GM18502 (cell line): ENCODE data around the gene NDRG3.
"Not testable (repeated sequence)": the region's sequence is repeated elsewhere in the genome, so short reads cannot be mapped to it uniquely, and the experiment has no call there.

Source experiments
- ATAC-seq: cut with Tn5 transposase; IDR thresholded peaks from one replicate; pipeline ENCODE4 v1.9.1; 2021; ENCODE audit warnings: mild to moderate bottlenecking; ENCODE audit not compliant: unreplicated experiment, poor library complexity

NDRG3 gene

DNA sequence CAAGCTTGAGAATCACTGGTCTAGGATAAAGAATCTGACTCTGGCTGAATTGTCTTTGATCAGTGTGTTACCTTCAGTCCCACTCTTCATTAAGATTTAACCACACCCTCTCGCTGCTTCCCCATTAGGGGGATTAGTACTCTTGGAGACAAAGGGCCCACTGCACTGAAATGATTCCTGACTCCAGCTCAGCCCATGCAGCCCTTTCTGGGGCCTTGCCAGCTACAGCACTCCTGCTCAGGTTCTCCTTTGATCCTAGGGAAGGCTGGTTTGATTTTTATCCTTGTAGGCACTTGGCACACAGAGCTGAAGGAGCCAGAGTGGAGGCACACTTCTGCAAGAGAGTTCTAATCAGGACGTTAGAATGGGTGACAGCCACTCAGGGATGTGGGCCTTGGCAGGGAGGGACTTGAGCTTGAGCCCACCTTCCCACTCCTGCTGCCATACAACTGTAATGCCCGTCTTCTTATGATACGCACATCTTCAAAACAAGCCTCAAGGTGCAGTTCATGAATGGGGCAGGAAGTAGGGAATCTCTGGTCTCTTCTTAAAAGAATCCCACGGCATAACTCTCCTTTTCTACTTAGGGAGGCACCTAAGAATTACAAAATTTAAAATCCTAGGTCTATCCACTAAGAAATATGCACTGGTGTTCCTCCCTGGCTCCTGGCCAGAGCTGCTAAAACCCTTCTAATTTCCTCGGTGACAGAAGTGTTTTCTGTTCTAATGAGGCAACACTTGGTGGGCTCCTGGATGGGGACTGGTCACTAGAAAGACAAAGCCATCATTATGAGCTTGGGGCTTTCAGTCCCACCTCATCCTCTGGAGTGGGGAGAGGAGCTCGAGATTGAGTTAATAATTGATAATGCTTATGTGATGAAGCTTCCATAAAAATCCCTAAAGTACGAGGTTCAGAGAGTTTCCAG, 98.4 kb downstream of the NDRG3 start:
- ATAC-seq: no peak

DNA sequence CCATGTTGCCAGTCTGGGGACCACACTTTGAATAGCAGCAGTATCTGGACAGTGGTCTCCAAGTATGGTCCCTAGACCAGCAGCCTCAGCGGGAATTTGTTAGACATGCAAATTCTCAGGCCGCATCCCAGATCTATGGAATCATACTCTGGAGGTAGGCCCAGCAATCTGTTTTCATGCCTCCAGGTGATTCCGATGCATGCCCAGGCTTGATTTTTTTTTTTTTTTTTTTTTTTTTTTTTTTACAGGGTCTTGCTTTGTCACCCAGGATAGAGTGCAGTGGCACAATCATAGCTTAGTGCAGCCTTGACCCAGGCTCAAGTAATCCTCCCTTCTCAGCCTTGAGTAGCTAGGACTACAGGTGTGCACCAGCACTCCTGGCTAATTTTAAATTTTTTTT, 99.2 kb downstream of the NDRG3 start:
- no peak for ATAC-seq

DNA sequence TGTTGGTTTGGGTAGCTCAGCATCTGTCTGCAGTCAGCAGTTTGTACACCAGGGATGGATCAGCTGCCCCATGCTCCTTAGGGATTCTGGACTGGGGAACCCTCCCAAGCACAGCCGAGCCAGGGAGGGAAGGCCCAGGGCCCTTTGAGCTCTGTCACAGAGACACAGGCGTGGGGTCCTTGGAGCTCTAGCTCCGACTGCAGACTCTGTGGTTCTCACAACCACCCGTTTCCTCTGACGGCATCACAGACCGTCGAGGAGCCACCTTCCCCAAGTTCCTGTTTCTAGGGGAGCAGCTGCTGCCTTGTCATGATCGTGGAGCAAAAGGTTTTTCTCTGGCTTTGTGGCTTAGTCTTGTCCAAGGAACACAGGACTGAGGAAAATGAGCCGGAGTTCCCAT, 99.9 kb downstream of the NDRG3 start, which contains the start of gene SLA2:
Gene SLA2 (minus strand): TSS at position 199 of the 400 bp plus-strand sequence. CDS start 4,861 bp downstream, outside the sequence.
- ATAC-seq: no peak

DNA sequence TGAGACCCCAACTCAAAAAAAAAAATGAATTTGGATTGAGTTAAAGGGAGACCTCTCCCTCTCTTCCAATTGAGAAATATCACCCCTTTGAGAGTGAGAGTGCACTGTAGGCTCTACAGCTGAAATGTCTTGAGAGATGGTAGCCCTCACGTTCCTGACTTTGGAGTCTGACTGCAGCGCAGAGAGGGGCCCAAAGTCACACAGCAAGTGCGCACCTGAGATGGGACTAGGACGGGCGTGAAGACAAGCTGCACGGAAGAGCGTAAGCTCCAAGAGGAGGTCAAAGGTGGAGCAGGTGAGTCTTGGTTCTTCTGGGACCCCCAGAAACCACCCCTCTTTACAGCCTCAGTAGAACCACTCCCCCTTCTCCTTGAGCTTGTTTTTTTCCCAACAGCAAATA, 100.5 kb downstream of the NDRG3 start:
- no peak for ATAC-seq

DNA sequence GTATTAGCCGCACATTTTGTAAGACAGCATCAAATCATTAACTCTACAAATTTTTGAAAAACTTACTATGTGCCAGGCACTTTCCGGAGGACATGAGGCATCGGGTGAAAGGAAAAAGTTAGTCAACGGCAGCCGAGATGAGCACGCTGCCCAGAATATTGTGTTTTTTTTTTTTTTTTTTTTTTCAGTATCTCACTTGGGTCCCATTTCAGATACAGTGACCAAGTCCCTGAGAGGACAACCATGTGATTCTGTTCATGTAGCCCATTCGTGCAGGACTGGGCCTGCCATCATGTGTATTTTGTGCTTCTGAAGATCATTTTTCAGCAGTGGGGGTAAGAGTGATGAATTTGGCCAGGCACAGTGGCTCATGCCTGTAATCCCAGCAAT, 101.2 kb downstream of the NDRG3 start:
- ATAC-seq: no peak

DNA sequence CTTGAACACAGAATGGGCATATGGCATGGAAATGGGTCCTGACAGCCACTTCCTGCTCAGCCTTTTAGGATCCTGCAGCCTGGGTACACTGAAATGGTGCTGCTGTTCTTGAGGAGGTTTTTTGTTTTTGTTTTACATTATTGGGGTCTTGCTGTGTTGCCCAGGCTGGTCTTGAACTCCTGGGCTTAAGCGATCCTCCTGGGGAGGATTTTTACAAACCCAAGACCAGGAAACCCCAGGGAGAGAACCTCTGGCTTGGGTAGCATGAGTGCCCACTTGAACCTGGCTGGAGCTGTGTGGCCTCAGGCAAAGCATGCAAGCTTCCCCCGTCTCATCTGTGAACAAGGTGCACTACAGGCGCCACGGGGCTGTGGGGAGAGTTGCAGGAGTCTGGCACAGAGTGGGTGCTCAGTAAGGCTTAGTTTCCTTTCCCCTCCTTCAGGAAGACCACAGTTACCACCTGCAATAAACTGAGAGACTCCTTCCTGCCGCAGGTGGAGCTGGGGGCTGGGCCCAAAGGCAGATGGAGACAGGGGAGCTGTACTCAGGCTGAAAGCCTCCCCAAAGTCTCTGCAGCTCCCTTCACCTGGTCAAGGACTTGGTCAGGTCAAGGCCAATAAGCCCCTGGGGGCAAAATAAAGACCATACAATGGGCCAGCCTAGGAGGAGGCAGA, 101.7 kb downstream of the NDRG3 start:
- ATAC-seq: no peak

DNA sequence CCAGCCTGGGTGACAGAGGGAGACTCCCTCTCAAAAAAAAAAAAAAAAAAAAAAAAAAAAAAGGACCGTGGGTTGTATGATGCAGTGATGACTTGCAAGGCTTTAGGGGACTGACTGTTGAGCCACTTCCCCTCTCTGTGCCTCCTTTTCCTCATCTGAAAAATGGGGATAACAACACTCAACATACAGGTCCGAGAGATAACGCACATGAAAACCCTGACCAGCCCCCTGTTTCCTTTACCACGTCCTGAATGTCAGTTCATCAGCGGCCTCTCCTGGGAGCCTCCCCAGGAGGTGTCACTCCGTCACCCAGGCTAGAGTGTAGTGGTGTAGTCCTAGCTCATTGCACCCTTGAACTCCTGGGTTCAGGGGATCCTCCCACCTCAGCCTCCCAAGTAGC, 103.8 kb downstream of the NDRG3 start:
- ATAC-seq: no peak

DNA sequence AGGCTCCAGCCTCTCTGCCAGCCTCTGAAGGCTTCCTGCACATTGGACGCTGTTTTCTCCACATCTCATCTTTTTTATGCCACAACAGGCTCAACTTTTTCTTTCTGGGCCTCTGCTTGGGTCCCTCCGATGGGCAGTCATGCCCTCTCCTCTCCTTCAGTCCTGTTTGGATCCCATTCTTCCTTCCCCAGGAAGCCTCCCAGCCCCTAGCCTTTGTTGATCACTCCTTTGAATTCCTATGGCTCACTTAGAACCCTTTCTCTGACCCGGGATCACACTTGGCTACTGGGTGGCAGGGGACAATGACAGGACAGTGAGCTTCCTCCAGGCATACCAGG, 104.4 kb downstream of the NDRG3 start:
- no peak for ATAC-seq

DNA sequence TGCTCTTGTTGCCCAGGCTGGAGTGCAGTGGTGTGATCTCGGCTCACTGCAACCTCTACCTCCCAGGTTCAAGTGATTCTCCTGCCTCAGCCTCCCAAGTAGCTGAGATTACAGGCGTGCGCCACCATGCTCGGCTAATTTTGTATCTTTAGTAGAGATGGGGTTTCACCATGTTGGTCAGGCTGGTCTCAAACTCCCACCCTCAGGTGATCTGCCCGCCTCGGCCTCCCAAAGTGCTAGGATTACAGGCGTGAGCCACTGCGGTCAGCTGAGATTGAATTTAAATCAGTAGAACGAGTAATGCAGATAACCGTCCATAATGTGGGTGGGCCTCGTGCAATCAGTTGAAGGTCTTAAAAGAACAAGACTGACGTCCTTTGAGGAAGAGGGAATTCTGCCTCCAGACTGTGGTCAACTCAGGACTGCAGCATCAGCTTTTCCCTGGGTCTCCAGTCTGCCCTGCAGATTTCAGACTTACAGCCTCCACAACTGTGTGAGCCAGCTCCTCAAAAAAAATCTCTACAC, 107.0 kb downstream of the NDRG3 start:
- ATAC-seq: not testable (repeated sequence)

DNA sequence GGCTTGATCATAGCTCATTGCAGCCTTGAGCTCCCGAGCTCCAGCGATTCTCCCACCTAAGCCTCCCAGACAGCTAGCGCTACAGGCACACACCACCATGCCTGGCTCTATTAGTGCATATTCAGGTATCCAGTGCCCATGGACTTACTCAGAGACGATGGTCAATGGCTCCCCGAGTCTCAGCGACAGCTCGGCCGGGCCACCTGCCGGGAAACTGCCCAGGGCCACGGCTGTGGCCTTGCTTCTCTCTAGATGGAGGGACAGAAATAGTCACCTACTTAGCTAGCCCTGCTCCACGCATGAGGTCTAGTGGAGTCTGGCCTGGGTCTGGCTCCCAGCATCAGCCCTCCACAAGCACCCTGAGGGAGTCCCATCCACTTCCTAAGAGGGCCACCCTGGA, 111.5 kb downstream of the NDRG3 start:
- ATAC-seq: no peak

DNA sequence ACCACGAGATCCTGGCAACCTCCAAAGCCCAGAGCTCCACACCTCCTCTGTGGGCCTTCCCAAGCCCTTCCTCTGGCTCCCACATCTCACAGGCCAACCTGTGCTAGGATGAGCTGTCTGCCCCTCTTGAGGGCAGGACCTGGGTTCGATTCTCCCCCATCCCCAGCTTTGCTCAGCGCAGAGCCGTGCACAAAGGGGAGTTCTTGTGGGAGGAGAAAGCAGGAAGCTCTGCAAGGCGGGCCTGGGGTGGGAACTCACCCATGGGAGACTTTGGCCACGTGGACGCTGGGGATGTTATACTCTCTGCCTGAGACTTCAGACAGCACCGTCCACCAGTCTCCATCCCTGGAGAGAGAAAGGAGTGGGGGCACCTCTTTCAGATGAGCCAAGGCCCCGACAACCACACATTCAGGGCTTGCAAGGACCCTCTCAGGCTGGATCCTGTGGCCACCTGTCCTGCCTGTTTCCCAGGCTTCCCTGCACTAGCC, 112.6 kb downstream of the NDRG3 start:
- ATAC-seq: no peak

DNA sequence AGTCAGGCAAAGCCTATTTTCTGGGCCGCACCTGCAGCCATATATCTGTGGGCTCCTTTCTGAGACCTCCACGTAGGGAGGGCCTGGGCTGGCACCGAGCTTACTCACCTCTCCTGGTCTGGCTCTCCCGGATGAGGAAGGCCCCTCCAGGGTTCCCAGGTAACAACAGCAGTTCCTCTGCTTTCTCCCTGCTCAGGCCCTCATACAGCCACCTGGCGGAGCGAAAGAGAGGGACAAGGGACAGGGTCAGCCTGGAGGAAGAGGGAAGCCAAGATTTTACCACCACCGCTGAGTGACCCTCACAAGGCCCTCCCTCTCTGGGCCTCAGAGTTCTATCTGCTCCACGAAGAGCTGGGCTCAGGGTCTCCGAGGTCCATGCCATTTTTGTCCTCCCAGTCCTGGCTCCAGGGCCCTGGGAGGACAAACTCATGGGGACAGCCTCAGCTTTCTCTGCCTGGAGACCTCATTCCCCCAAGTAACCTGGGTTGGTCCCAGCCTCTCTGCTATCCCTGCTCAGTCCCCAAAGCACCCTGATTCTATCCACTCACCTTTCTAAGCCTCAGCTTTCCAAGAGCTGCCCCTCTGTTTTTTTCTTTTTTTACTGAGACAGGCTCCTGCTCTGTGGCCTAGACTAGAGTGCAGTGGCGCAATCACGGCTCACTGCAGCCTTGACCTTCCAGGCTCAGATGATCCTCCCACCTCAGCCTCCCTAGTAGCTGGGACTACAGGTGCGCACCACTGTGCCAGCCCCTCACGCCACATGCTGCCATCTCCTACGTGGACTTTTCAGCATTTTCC, 113.2 kb downstream of the NDRG3 start:
- no peak for ATAC-seq

DNA sequence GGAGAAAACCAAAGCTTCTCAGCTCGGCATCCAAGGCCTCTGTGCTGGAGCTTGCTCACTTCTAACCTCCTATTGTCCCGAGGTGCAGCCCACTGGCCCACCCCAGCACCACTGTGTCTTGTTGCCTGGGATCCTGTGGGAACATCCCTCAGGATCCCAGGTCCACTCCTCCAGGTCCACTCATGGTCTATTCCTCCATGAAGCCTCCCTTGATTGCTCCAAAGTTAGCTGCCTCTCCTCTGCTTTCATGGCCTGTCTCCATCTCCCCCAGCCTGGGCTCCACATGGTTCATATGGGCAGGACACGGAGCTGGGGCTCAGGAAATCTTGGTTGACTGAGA, 113.8 kb downstream of the NDRG3 start:
- ATAC-seq: no peak

DNA sequence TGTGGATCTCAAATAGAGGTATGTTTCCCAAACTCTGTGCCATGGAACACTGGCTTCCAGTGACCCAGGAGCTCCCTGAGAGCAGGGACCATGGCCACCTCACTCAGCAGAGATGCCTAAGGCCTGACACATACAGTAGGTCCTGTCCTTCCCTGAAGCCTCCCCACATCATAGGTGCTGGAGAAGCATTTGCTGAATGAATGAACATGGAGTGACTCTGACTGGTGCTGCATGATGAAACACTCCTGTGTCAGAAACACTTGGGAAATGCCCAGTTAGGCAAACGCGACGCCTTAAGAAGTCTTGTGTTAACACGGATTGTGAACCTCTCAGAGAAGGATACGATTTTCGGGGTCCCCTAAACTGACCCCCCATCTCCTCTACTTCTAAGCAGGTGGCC, 114.2 kb downstream of the NDRG3 start:
- ATAC-seq: no peak

DNA sequence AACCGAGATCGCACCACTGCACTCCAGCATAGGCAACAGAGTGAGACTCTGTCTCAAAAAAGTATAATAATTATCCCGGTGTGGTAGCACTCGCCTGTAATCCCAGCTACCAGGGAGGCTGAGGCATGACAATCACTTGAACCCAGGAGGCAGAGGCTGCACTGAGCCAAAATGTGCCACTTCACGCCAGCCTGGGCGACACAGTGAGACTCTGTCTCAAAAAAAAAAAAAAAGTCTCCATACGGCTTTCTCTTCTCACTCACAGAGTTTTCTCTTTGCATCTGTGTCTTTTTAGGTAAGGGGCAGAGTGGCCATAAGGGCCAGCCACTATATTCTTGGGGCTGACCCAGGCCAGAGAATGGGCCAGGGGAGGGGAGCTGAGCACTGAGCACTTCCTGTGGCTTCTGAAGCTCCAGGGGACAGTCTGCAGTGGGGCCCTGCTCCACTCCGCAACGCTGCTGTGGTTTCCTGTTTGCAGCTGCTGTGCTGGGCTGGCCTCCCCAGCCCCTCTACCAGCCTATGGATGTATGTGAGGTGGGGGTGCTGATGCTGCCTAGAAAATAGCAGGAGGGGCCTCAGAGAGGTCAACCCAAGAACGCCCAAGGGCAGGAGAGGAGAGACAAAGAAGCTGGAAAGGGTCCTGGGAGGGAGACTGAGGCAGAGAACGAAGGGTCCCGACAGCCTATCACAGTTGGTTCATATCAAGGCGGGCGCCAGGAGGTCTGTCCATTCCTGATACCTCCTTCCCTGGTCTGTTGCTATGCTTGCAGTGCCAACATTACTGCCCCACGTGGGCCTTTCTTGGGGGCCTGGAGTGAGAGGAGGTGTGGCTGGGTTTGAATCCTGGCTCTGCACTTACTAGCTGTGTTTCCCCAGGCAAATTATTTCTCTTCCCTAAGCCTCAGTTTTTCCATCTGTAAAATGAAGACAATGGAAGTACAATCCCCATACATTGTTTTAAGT, 115.9 kb downstream of the NDRG3 start:
- ATAC-seq: no peak

DNA sequence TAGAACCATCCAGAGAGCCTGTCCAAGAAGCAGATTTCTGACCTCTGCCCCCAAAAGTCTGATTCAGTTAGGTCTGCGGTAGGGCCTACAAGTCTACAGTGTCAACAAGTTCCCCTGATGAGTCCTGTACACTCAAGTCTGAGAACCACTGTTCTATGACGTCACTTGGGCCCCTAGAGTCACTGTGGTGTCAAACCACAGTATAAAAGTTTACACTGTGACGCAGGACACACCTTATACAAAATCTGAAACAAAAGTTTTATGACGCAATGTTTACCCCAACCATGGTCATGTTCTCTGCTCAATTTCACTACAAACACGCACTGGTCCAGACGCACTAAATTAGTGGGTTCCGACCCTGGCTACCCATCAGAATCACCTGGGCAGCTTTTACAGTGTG, 117.8 kb downstream of the NDRG3 start:
- ATAC-seq: no peak

DNA sequence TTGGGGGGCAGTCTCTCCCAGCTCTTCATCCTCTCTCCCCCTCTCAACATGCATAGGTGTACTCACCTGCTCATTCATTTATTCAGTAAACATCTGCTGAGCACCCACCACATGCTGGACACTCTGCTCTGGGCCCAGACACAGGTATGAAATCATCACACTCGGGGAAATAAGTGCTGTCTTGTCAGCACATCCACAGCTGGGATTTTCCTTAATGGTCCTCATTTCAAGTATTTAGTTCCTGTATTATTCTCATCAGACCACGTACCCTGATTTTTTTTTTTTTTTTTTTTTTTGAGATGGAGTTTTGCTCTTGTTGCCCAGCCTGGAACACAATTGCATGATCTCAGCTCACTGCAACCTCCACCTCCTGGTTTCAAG, 121.0 kb downstream of the NDRG3 start:
- ATAC-seq: no peak

DNA sequence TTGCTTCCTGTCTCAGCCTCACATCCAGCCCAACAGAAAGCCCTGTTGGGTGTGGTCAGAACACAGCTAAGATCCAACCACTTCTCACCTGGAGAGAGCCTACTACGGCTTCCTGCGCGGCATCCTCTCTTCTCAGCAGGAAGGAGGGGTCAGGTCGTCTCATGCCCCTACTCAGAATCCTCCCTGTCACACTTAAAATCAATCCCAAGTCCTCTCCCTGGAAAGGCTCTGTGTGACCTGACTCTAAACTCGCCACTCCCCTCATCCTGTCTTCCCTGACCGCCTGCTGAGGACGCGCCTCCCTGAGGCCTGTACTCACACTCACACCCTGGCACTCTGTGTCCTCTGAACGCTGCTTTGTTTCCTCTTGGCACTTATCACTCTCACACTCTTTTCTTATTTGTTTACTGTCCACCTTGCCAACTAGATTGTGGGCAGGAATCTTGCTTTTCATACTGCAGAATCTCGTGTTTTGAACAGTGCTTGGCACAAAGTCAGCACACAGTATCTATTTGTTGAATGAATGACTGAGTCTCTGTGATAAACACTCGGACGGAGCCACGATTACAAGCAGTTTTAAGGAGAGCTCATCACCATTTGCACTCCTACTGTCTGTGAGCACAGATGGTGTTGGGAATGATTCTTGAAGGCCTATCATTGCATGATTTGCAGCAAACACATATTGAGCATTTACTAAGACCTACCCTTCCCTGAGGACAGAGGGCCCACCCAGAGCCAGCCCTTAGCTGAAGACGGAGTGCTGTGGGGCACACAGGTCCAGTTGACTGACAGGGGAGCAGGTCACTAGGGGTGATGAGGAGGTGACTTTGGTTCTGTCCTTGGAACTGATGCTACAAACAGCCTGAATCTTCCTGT, 121.6 kb downstream of the NDRG3 start:
- ATAC-seq: no peak

DNA sequence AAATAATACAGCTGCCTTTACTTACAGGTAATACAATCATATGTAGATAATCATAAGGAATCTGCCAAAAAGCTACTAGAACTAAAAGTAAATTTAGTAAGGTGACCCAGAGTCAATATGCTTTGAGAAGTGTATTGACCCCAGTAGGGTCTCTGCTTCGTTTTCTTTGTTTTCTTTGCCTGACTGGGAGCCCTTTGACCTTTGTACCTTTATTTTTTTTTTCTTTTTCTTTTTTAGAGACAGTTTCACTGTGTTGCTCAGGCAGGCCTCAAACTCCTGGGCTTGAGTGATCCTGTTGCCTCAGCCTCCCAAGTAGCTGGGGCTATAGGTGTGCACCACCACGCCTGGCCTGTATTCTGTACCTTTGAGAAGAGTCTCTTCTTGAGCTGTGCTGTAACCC, 122.4 kb downstream of the NDRG3 start:
- ATAC-seq: no peak
